ENCODE measurements around the gene SLC1A3. TPM values are rescaled to one million over a fixed set of nuclear protein-coding genes. Genes with fewer than 3 reads are reported as not detected.

Gene SLC1A3
- total RNA-seq, 1 donor from 2014 or later = 1.6 TPM

DNA sequence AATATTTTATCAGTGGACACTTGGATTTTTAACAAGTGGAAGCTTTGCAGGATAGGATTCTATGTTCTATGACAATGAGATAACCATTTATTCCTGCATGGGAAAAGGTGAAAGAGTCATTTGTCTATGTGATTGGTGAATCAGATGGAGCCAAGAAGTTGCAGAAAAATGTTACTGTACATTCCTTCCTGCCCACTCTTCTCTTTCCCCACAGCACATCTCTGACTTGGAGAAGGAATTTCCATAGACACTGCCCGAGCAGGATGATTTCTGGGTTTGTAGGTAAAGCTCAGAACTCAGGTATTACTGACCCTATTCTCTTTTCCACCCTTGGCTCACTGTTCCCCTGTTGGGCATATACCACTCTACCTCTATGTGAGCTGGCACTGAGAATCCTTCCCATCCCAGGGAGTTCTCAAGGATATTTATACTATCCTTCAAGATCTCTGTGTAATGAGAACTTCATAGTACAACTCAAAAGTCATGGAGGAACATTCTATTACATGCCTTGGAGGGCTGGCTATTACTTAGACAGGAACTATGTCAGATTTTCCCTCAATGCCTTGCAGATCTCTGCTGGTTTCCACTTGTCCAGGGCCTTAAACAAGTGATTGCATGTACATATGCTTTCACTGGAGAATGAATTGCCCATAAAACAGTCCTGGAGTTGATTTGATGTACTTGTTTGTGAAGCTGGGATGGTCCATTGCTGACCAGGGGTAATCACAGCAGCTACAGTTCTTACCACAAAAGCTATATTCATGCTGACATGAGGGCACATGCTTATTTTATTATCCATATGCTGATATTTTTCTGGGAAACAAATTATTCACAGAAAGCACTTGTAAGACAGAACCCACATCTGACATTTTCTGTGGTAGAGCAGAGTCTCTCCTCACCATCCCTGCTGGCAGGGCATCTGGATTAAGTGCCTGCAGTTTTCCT is 24.1 kb downstream of the SLC1A3 start:
- H3K4me1 Mint-ChIP-seq (ENCODE audit: low read depth, unreplicated experiment) = no peaks in the 10 kb centered on the region
- H3K27ac Mint-ChIP-seq (ENCODE audit: unreplicated experiment) = no peak overlapping the region
- no peaks in the 10 kb centered on the region for H3K9me3 Mint-ChIP-seq (ENCODE audit: unreplicated experiment)
- H3K27me3 Mint-ChIP-seq (ENCODE audit: unreplicated experiment) = no peaks in the 10 kb centered on the region
- TF ChIP-seq CTCF (IDR thresholded peaks at IDR 0.05; ENCODE audit: partially characterized antibody, unreplicated experiment) = no peak
- no peaks in the 10 kb centered on the region for H3K36me3 Mint-ChIP-seq (ENCODE audit: unreplicated experiment)
- no peak overlapping the region for H3K4me3 Mint-ChIP-seq (ENCODE audit: unreplicated experiment)
- DNase-seq = no peak

DNA sequence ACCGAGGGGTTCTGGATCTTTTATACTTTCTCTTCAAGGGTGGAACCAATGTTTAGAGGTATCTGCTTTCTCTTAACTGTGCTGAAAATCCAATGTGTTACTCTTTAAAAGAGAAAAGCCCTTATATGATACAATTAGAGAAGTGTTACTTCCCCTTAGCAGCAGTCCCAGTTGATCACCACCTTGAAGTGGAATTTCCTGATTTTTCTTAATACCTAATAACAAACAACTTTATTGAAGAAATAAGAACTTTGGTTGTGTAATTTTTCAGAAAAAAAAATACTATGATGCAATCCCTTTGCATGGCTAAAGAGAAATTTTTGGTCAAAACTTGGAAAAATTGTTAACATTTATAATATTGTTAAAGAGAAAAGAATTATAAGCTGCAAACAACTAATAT is 24.7 kb downstream of the SLC1A3 start:
- no peaks in the 10 kb centered on the region for H3K9me3 Mint-ChIP-seq (ENCODE audit: unreplicated experiment)
- TF ChIP-seq CTCF (IDR thresholded peaks at IDR 0.05; ENCODE audit: partially characterized antibody, unreplicated experiment) = no peak
- no peak overlapping the region for H3K27ac Mint-ChIP-seq (ENCODE audit: unreplicated experiment)
- H3K27me3 Mint-ChIP-seq (ENCODE audit: unreplicated experiment) = no peaks in the 10 kb centered on the region
- no peaks in the 10 kb centered on the region for H3K36me3 Mint-ChIP-seq (ENCODE audit: unreplicated experiment)
- no peak overlapping the region for H3K4me3 Mint-ChIP-seq (ENCODE audit: unreplicated experiment)
- H3K4me1 Mint-ChIP-seq (ENCODE audit: low read depth, unreplicated experiment) = no peaks in the 10 kb centered on the region
- DNase-seq = no peak

DNA sequence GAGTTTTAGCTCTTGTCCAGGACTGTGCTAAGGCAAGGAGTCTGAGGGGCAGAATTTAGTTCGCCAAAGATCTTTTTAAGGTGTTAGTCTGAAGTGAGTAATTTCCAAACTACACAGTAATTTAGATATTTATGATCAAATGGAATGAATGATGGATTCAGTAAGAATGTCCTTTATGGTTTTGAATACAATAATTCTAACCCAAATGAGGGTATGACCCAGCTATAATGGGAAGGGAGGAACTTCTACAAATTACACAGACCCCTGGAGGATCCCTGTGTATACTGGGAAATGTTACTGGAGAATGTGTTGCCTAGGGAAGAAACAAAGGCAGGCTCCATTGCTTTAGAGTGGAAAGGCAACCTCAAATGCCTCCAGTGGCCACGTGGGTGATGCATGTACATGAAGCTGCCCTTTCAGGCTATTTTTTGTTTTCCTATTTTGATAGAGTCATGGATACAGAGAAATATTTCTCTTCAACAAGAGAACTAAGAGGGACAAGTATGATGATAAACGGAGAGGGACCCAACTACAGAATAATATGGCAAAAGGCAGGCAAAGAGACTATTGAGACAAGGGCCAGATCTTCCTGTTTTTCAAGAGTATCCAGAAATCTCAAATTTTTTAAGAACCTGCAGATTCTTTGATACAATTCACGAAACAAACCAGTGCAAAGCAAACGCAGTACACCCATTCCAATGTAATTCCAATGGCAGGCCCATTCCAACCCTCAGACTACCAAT is 25.4 kb downstream of the SLC1A3 start:
- Mint-ChIP-seq H3K4me1 (ENCODE audit: low read depth, unreplicated experiment) (no peaks in the 10 kb centered on the region), H3K36me3 (ENCODE audit: unreplicated experiment) (no peaks in the 10 kb centered on the region), H3K27me3 (ENCODE audit: unreplicated experiment) (peaks cover 2% of the 10 kb centered on the region), H3K27ac (ENCODE audit: unreplicated experiment) (no peak overlapping the region), H3K9me3 (ENCODE audit: unreplicated experiment) (no peaks in the 10 kb centered on the region), H3K4me3 (ENCODE audit: unreplicated experiment) (no peak overlapping the region)
- TF ChIP-seq CTCF (IDR thresholded peaks at IDR 0.05; ENCODE audit: partially characterized antibody, unreplicated experiment) = no peak
- no peak for DNase-seq

GRCh38 chr5:36632363-36632664 is 25.9 kb downstream of the SLC1A3 start:
- Mint-ChIP-seq H3K27ac (ENCODE audit: unreplicated experiment) (no peak overlapping the region), H3K27me3 (ENCODE audit: unreplicated experiment) (peaks cover 2% of the 10 kb centered on the region), H3K4me1 (ENCODE audit: low read depth, unreplicated experiment) (no peaks in the 10 kb centered on the region), H3K36me3 (ENCODE audit: unreplicated experiment) (no peaks in the 10 kb centered on the region), H3K4me3 (ENCODE audit: unreplicated experiment) (no peak overlapping the region), H3K9me3 (ENCODE audit: unreplicated experiment) (no peaks in the 10 kb centered on the region)
- TF ChIP-seq CTCF (IDR thresholded peaks at IDR 0.05; ENCODE audit: partially characterized antibody, unreplicated experiment) = no peak
- no peak for DNase-seq
